ENCODE measurements around the gene HMGCS1. TPM values are rescaled to one million over a fixed set of nuclear protein-coding genes. Genes with fewer than 3 reads are reported as not detected.

HMGCS1 gene
- total and polyA plus RNA-seq, 9 of the 15 experiments (the other 6 are each of a cell fraction or from before 2014, with no cell fraction given), result 43.7 to 337 (median 111) TPM

DNA sequence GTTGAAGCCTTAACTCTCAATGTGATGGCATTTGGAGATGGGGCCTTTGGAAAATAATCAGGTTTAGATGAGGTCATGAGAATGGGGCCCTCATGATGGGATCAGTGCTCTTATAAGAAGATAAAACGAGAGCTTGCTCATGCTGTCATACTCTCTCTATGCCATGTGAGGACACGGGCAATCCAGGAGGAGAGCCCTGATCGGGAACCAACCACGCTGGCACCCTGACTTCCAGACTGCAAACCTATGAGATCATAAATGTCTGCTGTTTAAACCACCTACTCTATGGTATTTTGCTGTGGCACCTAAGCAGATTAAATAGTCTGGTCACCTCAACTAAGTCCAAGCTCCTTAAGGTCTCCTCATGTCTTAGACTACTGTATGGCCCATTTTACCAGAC, 10.0 kb downstream of the HMGCS1 start:
- Histone ChIP-seq H3K9me3 (replicated peaks; ENCODE audit: control insufficient read depth, insufficient read depth, low read depth, low read length) (no peaks in the 10 kb centered on the region), H4K20me1 (replicated peaks; ENCODE audit: control insufficient read depth, insufficient read depth, low read length) (peaks cover 25% of the 10 kb centered on the region), H3K36me3 (ENCODE audit: control insufficient read depth, insufficient read depth, low read length) (peaks cover 89% of the 10 kb centered on the region), H3K4me1 (replicated peaks in 1 of 2; ENCODE audit: control insufficient read depth in 2 of 2, insufficient read depth in 2 of 2, low read length in 2 of 2) (peaks cover 9 to 40% of the 10 kb centered on the region in 2 experiments), H3K27me3 (ENCODE audit: control insufficient read depth in 2 of 2, insufficient read depth in 2 of 2, low read length in 2 of 2) (no peaks in the 10 kb centered on the region), H3K9me1 (ENCODE audit: control insufficient read depth, insufficient read depth, low read length) (no peaks in the 10 kb centered on the region), H3K9ac (ENCODE audit: insufficient read depth in 1 of 2, low read depth in 2 of 2, low read length in 2 of 2) (no peak overlapping the region), H2AFZ (ENCODE audit: low read depth, low read length) (no peak overlapping the region), H3K27ac (ENCODE audit: extremely low read depth, low read depth, low read length) (no peak overlapping the region), H3K4me3 (no peak overlapping the region), H3K4me2 (ENCODE audit: insufficient read depth, low read length) (no peak overlapping the region), H3K79me2 (ENCODE audit: control insufficient read depth, insufficient read depth, low read length) (peaks cover 84% of the 10 kb centered on the region)
- FAIRE-seq (no peak), ATAC-seq (no peak), DNase-seq (ENCODE audit: extremely low read depth in 1 of 4, low spot score in 3 of 4) (no peak)
- 72% methylated on average over 4 of the region's 4 CpGs for WGBS (ENCODE audit: insufficient coverage, low coverage, missing lambda C conversion rate)
- peak; percentile 31; the same call in 1 of the 2 replicates for TF ChIP-seq RBFOX2 (IDR thresholded peaks at IDR 0.05; ENCODE audit: low read depth, low read length)
- TF ChIP-seq, protein P1, sequence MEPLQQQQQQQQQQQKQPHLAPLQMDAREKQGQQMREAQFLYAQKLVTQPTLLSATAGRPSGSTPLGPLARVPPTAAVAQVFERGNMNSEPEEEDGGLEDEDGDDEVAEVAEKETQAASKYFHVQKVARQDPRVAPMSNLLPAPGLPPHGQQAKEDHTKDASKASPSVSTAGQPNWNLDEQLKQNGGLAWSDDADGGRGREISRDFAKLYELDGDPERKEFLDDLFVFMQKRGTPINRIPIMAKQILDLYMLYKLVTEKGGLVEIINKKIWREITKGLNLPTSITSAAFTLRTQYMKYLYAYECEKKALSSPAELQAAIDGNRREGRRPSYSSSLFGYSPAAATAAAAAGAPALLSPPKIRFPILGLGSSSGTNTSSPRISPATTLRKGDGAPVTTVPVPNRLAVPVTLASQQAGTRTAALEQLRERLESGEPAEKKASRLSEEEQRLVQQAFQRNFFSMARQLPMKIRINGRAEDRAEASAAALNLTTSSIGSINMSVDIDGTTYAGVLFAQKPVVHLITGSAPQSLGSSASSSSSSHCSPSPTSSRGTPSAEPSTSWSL (CRISPR knock-in tag; IDR thresholded peaks at IDR 0.05; ENCODE audit: borderline replicate concordance), result no peak
- no TSS peak for BruUV-seq (replicated peaks)
- POLR2A ChIA-PET, result interaction anchor here (0.8 to 2.5 kb wide), 4 partner anchors 9 to 198 kb away, joined by 3 to 14 read pairs (median 4); partner anchors contain the start of gene HMGCS1
- CTCF ChIA-PET (ENCODE audit: low intra/inter-chr PET ratio), result interaction anchor here (0.6 kb wide), 1 partner anchor 134 kb away, joined by 3 read pairs; no protein-coding TSS in a partner anchor
- intact Hi-C loops (cut with micrococcal nuclease) (loop anchor here (10.0 kb wide), 1 partner anchor 302 kb away; the partner anchor contains the start of gene NNT), in situ Hi-C loops (cut with MboI) (no loop called here)

DNA sequence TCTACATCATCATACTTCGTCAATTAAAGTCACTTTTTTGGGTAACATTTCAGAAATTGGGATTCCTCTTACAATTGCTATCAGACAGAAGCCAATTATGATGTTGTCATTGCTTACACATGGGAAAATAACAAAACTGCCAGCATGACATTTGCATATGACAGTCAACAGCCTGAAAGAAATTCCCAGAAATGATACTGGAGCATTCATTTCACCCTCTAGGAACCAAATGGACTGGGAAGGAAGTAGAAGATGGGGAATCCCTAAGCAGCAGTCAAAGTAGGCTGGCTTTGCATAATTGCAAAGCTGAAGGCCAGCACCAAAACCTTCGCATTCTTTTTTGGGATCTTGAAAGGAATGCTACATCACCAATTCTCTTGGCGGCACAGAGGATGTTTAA, 10.7 kb downstream of the HMGCS1 start:
- WGBS (ENCODE audit: insufficient coverage, low coverage, missing lambda C conversion rate), result 93% methylated on average over 3 of the region's 3 CpGs
- Histone ChIP-seq H3K9me3 (replicated peaks; ENCODE audit: control insufficient read depth, insufficient read depth, low read depth, low read length) (no peaks in the 10 kb centered on the region), H3K9ac (ENCODE audit: insufficient read depth in 1 of 2, low read depth in 2 of 2, low read length in 2 of 2) (no peak overlapping the region; a peak in 1 of 4 replicates), H3K4me3 (no peak overlapping the region), H3K9me1 (ENCODE audit: control insufficient read depth, insufficient read depth, low read length) (no peaks in the 10 kb centered on the region), H2AFZ (ENCODE audit: low read depth, low read length) (no peak overlapping the region), H3K79me2 (ENCODE audit: control insufficient read depth, insufficient read depth, low read length) (peaks cover 76% of the 10 kb centered on the region), H4K20me1 (replicated peaks; ENCODE audit: control insufficient read depth, insufficient read depth, low read length) (peaks cover 23% of the 10 kb centered on the region), H3K27ac (ENCODE audit: extremely low read depth, low read depth, low read length) (no peak overlapping the region; the same call in 2 of the 3 replicates), H3K27me3 (ENCODE audit: control insufficient read depth in 2 of 2, insufficient read depth in 2 of 2, low read length in 2 of 2) (no peaks in the 10 kb centered on the region), H3K4me1 (replicated peaks in 1 of 2; ENCODE audit: control insufficient read depth in 2 of 2, insufficient read depth in 2 of 2, low read length in 2 of 2) (peaks cover 9 to 38% of the 10 kb centered on the region in 2 experiments), H3K36me3 (ENCODE audit: control insufficient read depth, insufficient read depth, low read length) (peaks cover 89% of the 10 kb centered on the region), H3K4me2 (ENCODE audit: insufficient read depth, low read length) (no peak overlapping the region)
- intact Hi-C loops (cut with micrococcal nuclease) (loop anchor here (10.0 kb wide), 1 partner anchor 302 kb away; the partner anchor contains the start of gene NNT), in situ Hi-C loops (cut with MboI) (no loop called here)
- DNase-seq (ENCODE audit: extremely low read depth in 1 of 4, low spot score in 3 of 4), result no peak
- POLR2A ChIA-PET, result interaction anchor here (1.1 to 2.5 kb wide), 2 partner anchors 10 to 198 kb away, joined by 3 to 14 read pairs; partner anchors contain the start of gene HMGCS1
- no peak for FAIRE-seq
- CTCF ChIA-PET (ENCODE audit: low intra/inter-chr PET ratio), result interaction anchor here (0.8 kb wide), 1 partner anchor 88 kb away, joined by 3 read pairs; no protein-coding TSS in a partner anchor
- no peak for ATAC-seq
- no TSS peak for BruUV-seq (replicated peaks)
- TF ChIP-seq EP300 (IDR thresholded peaks at IDR 0.05; ENCODE audit: low read length) (no peak), POLR2B (IDR thresholded peaks at IDR 0.05; ENCODE audit: low read depth, partially characterized antibody) (peak; percentile 4)
